Measurements from ENCODE around the gene SCMH1. TPM values are rescaled to one million over a fixed set of nuclear protein-coding genes. Genes with fewer than 3 reads are reported as not detected.

The SCMH1 gene
- total and polyA plus RNA-seq, 2 of the 4 experiments (the other 2 are of a cell fraction), result 9.0 to 19.4 TPM

GRCh38 chr1:41013024-41013423 is 229.1 kb downstream of the SCMH1 start:
- no peak overlapping the region for H4K5ac ChIP-seq (ENCODE audit: low read depth, low read length)
- H3K23ac ChIP-seq (ENCODE audit: low read depth, low read length), result no peak overlapping the region
- peaks cover 15 to 55% of the 10 kb centered on the region in 2 experiments; a peak in 3 of 4 replicates for H3K79me1 ChIP-seq (ENCODE audit: low read depth in 1 of 2, low read length in 2 of 2)
- 100% methylated on average over 2 of the region's 6 CpGs; no CpG with 5 or more reads in 1 of the 2 experiments for WGBS, 2 experiments (ENCODE audit: extremely low coverage in 2 of 2, insufficient read length in 1 of 2)
- no peaks in the 10 kb centered on the region for H3K9me3 ChIP-seq (ENCODE audit: control insufficient read depth, insufficient read depth, low read length)
- no peak overlapping the region for H3K4me2 ChIP-seq (ENCODE audit: low read depth, low read length)
- TF ChIP-seq POLR2A (IDR thresholded peaks at IDR 0.05; ENCODE audit: low read depth, low read length) (no peak), BHLHE40 (IDR thresholded peaks at IDR 0.05; ENCODE audit: low read depth, low read length) (no peak), CEBPB (IDR thresholded peaks at IDR 0.05; ENCODE audit: low read depth, low read length) (no peak), USF2 (IDR thresholded peaks at IDR 0.05; ENCODE audit: low read depth, low read length) (no peak), ELK1 (IDR thresholded peaks at IDR 0.05; ENCODE audit: borderline replicate concordance, low read depth, low read length) (no peak), RCOR1 (IDR thresholded peaks at IDR 0.05; ENCODE audit: insufficient replicate concordance, low read length) (no peak), MAFK (IDR thresholded peaks at IDR 0.05; ENCODE audit: low read depth, low read length) (no peak), SMC3 (IDR thresholded peaks at IDR 0.05; ENCODE audit: low read depth, low read length) (no peak), CHD1 (IDR thresholded peaks at IDR 0.05; ENCODE audit: low read depth, low read length) (no peak), NFE2L2 (IDR thresholded peaks at IDR 0.05; ENCODE audit: low read depth, low read length) (no peak), FOS (IDR thresholded peaks at IDR 0.05; ENCODE audit: low read depth, low read length) (no peak), CTCF (conservative IDR thresholded peaks at IDR 0.05; ENCODE audit: low read depth, low read length) (no peak), RAD21 (IDR thresholded peaks at IDR 0.05; ENCODE audit: low read length) (no peak), MXI1 (IDR thresholded peaks at IDR 0.05; ENCODE audit: borderline replicate concordance, low read depth, low read length) (no peak)
- H4K91ac ChIP-seq (ENCODE audit: insufficient read depth, low read depth, low read length), result no peak overlapping the region
- dilution Hi-C loops (cut with HindIII; ENCODE audit: low sequenced_read_pairs, unreplicated experiment) (no loop called here), intact Hi-C loops (cut with micrococcal nuclease) (no loop called here), in situ Hi-C loops (cut with MboI; ENCODE audit: low sequenced_read_pairs) (no loop called here)
- no peak overlapping the region for H3K4ac ChIP-seq (ENCODE audit: low read depth, low read length)
- H3K27ac ChIP-seq (ENCODE audit: insufficient read depth, low read length), result no peak overlapping the region
- no peak overlapping the region for H2BK20ac ChIP-seq (ENCODE audit: low read depth, low read length)
- ChIA-PET CTCF (no interaction called here), POLR2A (ENCODE audit: unreplicated experiment) (no interaction called here)
- H2BK5ac ChIP-seq (ENCODE audit: low read depth, low read length, poor library complexity, severe bottlenecking), result no peak overlapping the region
- H4K20me1 ChIP-seq (ENCODE audit: insufficient read depth, low read length), result no peaks in the 10 kb centered on the region
- peaks cover 43% of the 10 kb centered on the region for H3K36me3 ChIP-seq (ENCODE audit: control insufficient read depth, insufficient read depth, low read length)
- no peak overlapping the region for H3K4me3 ChIP-seq (ENCODE audit: insufficient read depth, low read depth, low read length)
- no TSS peak for BruUV-seq (replicated peaks)
- no peak overlapping the region for H4K8ac ChIP-seq (ENCODE audit: low read depth in 2 of 2, low read length in 2 of 2)
- ATAC-seq (ENCODE audit: low read depth), result no peak
- no peak overlapping the region for H3K56ac ChIP-seq (ENCODE audit: extremely low read depth, insufficient read depth, low read length)
- H2BK15ac ChIP-seq (ENCODE audit: low read depth, low read length), result no peak overlapping the region
- no peak overlapping the region for H2AFZ ChIP-seq (replicated peaks; ENCODE audit: low read length, poor library complexity)
- H2AK5ac ChIP-seq (ENCODE audit: low read depth, low read length), result no peak overlapping the region
- no peaks in the 10 kb centered on the region for H3K9me1 ChIP-seq (ENCODE audit: insufficient read depth, low read length)
- H3K4me1 ChIP-seq (ENCODE audit: control insufficient read depth, insufficient read depth, low read length), result no peaks in the 10 kb centered on the region
- H3K18ac ChIP-seq (ENCODE audit: low read depth, low read length), result no peak overlapping the region
- no peak overlapping the region for H2BK120ac ChIP-seq (ENCODE audit: low read depth, low read length)
- H2AK9ac ChIP-seq (replicated peaks; ENCODE audit: low read depth, low read length, poor library complexity), result no peak overlapping the region
- H3K9ac ChIP-seq (ENCODE audit: low read depth, low read length), result no peak overlapping the region
- H3K27me3 ChIP-seq (ENCODE audit: control insufficient read depth, insufficient read depth, low read length), result no peaks in the 10 kb centered on the region
- H3K14ac ChIP-seq (replicated peaks; ENCODE audit: low read depth, low read length), result no peak overlapping the region
- no peak for DNase-seq

Measured in IMR-90 (cell line).